Memory B cell (primary cell): ENCODE results near the gene CACNA1H.

Experiments
- ATAC-seq: fragments of 150-1000 bp; cut with Tn5 transposase; 2 replicates; pipeline ENCODE4 v1.10.0; 2021; ENCODE audit warnings: low read depth, mild to moderate bottlenecking, moderate library complexity
- DNase-seq, 2 donors: peaks; one replicate each; pipeline ENCODE4 v3.0.0; 2022; ENCODE audit warnings: low spot score in 2 of 2
- H3K27ac Mint-ChIP-seq: one replicate; pipeline ENCODE4 v1.8.0; 2022; ENCODE audit warnings: mild to moderate bottlenecking, moderate library complexity, mixed read lengths
- H3K27me3 Mint-ChIP-seq: one replicate; pipeline ENCODE4 v1.8.0; 2022; ENCODE audit warnings: mixed read lengths
- H3K36me3 Mint-ChIP-seq: one replicate; pipeline ENCODE4 v1.8.0; 2022; ENCODE audit warnings: mild to moderate bottlenecking, mixed read lengths
- H3K4me1 Mint-ChIP-seq: one replicate; pipeline ENCODE4 v1.8.0; 2022; ENCODE audit warnings: mixed read lengths
- H3K4me3 Mint-ChIP-seq: one replicate; pipeline ENCODE4 v1.8.0; 2022; ENCODE audit warnings: mild to moderate bottlenecking, moderate library complexity, mixed read lengths
- H3K9me3 Mint-ChIP-seq: one replicate; pipeline ENCODE4 v1.8.0; 2022; ENCODE audit warnings: mixed read lengths

The CACNA1H gene

DNA sequence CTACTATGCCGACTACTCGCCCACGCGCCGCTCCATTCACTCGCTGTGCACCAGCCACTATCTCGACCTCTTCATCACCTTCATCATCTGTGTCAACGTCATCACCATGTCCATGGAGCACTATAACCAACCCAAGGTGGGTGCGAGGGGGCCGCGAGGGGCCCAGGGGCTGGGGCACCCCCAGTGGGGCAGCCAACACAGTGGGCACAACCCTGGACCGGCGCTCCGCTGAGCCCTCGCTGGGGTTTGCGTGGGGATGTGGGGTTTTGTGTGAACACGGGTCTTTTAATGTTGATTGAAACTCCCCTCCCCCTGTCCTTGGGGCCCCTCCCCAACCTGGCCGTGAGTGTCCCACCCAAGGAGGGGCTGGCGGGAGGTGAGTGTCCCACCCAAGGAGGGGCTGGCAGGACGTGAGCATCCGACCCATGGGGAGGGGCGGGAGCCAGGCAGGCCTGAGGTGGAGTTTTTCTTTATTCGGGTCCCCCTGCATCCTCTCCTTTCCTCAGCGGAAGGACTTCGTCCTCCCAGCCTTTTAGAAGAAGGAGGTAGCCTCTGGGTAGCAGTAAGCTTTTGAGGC, 61.0 kb downstream of the CACNA1H start:
- H3K27ac Mint-ChIP-seq = no peak overlapping the region
- H3K4me3 Mint-ChIP-seq = no peak overlapping the region
- H3K9me3 Mint-ChIP-seq = no peaks in the 10 kb centered on the region
- no peak for ATAC-seq
- no peak for DNase-seq
- H3K27me3 Mint-ChIP-seq = peaks cover 10% of the 10 kb centered on the region
- H3K36me3 Mint-ChIP-seq = no peaks in the 10 kb centered on the region
- no peaks in the 10 kb centered on the region for H3K4me1 Mint-ChIP-seq

DNA sequence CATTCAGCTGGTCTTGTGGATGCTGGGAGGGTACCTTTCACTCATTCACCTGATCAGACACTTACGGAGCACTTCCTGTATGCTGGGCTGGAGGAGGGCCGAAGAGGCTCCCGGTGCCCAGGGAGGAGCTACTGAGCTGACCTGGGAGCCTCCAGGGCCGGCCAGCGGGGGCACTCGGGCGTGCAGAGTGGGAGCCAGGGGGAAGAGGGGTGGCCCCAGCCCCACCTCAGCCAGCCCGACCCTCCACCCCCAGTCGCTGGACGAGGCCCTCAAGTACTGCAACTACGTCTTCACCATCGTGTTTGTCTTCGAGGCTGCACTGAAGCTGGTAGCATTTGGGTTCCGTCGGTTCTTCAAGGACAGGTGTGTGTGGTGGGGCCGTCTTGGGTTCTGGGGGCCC, 61.8 kb downstream of the CACNA1H start:
- no peak for DNase-seq
- H3K4me3 Mint-ChIP-seq = no peak overlapping the region
- peaks cover 10% of the 10 kb centered on the region for H3K27me3 Mint-ChIP-seq
- ATAC-seq = no peak
- no peak overlapping the region for H3K27ac Mint-ChIP-seq
- H3K9me3 Mint-ChIP-seq = no peaks in the 10 kb centered on the region
- H3K36me3 Mint-ChIP-seq = no peaks in the 10 kb centered on the region
- no peaks in the 10 kb centered on the region for H3K4me1 Mint-ChIP-seq

DNA sequence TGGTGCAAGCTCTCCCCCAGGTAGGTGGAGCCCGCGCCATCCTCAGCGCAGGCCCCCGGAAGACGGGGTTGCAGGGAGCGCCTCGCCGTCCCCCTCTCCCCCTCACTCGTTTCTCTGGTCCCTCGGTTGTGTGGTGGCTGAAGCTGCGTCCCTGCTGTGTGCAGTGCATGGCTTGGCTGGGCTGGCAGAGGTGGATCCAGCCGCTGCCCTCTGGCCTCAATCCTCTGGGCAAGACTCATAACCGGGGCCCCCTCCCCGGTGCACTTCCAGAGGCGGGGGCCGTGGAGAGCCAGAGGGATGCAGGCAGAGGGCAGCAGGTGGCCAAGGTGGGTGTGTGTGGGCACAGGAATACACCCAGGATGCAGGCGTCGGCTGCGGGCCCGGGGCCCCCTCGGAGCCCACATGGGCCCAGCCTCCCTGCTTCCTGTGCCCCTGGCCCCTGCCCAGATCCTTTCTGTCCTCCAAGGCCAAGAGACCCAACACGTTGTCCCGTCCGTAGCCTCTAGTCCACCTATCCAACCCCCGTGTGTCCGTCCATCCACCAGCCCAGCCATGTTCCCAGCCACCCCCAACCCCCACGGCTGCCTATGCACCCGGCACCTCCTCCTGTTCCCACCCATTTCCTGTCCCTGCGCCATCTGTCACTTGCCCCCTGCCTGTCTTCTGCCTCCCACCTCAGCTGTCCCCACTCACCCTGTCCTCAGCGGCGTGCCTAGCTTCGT, 62.8 kb downstream of the CACNA1H start:
- no peak for ATAC-seq

DNA sequence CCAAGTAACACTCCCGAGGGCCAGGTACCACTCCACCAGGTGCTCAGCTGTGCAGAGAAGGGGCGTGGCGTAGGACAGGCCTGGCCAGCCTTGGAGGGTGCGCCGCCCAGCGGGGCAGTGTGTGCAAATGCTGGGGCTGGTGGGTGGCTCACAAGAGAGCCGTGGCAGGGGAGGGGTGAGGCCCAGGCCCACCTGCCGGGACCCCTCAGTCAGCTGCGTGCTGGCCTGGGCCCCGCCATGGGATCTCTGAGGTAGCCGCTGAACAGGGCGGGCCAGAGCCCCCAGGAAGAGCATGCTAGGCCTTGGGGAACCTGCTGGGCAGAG, 63.4 kb downstream of the CACNA1H start:
- H3K36me3 Mint-ChIP-seq = no peaks in the 10 kb centered on the region
- H3K9me3 Mint-ChIP-seq = no peaks in the 10 kb centered on the region

More for the DNA sequence above, 62.8 kb downstream of the CACNA1H start:
- Mint-ChIP-seq H3K27ac (no peak overlapping the region), H3K4me1 (no peaks in the 10 kb centered on the region), H3K4me3 (no peak overlapping the region), H3K27me3 (peaks cover 10% of the 10 kb centered on the region), H3K36me3 (no peaks in the 10 kb centered on the region), H3K9me3 (no peaks in the 10 kb centered on the region)
- DNase-seq = no peak

DNA sequence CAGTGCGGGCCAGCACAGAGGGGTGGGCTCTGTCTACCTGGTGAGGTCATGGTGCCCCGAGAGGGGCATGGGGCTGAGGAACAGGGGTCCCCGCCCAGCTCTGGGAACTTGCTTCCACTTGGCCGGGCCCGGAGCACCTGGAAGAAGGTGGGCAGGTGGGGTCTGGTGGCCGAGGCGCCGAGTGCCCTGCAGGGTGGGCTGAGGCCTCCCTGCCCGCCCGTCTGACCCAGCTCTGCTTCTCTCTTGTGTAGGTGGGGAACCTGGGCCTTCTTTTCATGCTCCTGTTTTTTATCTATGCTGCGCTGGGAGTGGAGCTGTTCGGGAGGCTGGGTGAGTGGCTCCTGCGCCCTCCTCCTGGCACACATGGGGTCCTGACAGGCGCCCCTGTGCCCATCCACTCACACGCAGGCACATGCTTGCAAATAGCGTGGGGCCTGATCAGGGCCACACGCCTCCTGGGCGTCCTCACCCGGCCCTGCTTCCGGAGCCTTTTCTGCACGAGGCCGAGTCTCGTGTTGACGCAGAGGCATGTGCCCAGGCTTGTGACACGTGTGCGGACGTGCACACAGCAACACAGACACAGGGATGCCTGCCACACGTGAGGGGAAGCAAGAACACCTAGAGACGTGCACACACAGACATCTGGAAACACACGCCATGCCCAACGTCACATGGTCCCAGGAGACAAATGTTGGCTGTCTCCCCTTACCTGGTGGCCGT, 63.9 kb downstream of the CACNA1H start:
- Mint-ChIP-seq H3K36me3 (no peaks in the 10 kb centered on the region), H3K4me3 (no peak overlapping the region), H3K9me3 (no peaks in the 10 kb centered on the region), H3K4me1 (no peaks in the 10 kb centered on the region), H3K27me3 (peaks cover 13% of the 10 kb centered on the region), H3K27ac (no peak overlapping the region)
- no peak for ATAC-seq
- DNase-seq = no peak

More for the DNA sequence above, 63.4 kb downstream of the CACNA1H start:
- no peaks in the 10 kb centered on the region for H3K4me1 Mint-ChIP-seq
- H3K27ac Mint-ChIP-seq = no peak overlapping the region
- H3K4me3 Mint-ChIP-seq = no peak overlapping the region
- ATAC-seq (no peak), DNase-seq (no peak)
- peaks cover 10% of the 10 kb centered on the region for H3K27me3 Mint-ChIP-seq

DNA sequence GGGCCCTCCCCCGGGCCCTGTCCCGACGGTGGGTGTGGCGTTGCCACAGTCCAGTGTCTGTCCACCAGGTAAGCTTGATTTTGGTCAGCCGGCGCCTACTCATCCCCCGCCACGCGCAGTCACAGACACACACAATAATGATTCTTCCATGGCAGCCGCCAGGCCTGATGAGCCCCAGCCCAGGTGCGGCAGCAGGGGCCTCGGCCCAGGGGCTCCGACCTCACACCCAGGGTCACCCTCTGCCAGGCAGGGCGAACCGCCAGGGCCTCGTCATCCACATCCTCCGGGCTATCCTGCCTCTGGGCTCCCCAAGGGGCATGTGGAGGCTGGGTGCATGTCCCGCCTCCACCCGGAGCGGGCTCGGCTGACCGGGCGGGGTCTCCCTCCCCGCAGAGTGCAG, 64.6 kb downstream of the CACNA1H start:
- no peak for ATAC-seq
- no peaks in the 10 kb centered on the region for H3K9me3 Mint-ChIP-seq

DNA sequence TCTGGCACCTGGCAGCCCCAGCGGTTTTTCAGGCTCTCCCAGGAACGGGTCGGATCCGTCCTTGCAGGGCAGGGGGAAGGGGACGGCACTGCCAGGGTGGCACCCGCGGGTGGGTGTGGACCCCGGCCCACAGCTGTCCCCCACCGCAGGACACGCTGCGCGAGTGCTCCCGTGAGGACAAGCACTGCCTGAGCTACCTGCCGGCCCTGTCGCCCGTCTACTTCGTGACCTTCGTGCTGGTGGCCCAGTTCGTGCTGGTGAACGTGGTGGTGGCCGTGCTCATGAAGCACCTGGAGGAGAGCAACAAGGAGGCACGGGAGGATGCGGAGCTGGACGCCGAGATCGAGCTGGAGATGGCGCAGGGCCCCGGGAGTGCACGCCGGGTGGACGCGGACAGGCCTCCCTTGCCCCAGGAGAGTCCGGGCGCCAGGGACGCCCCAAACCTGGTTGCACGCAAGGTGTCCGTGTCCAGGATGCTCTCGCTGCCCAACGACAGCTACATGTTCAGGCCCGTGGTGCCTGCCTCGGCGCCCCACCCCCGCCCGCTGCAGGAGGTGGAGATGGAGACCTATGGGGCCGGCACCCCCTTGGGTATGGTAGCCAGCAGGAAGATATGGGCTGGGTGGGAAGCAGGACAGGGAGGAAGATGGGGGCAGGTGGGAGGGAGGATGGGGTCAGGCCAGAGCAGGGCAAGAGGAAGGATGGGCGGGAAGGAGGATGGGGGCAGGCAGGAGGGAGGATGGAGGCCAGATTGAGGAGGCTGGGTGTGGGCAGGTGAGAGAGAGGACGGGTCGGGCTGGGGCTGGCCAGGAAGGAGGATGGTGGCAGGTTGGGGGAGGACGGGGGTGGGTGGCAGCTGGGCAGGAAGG, 65.4 kb downstream of the CACNA1H start:
- no peak for ATAC-seq
- Mint-ChIP-seq H3K4me1 (no peaks in the 10 kb centered on the region), H3K27ac (no peak overlapping the region), H3K9me3 (no peaks in the 10 kb centered on the region), H3K36me3 (no peaks in the 10 kb centered on the region), H3K27me3 (peaks cover 13% of the 10 kb centered on the region), H3K4me3 (no peak overlapping the region)
- no peak for DNase-seq

More for the DNA sequence above, 64.6 kb downstream of the CACNA1H start:
- Mint-ChIP-seq H3K4me1 (no peaks in the 10 kb centered on the region), H3K4me3 (no peak overlapping the region), H3K27ac (no peak overlapping the region), H3K36me3 (no peaks in the 10 kb centered on the region), H3K27me3 (peaks cover 13% of the 10 kb centered on the region)
- DNase-seq = no peak

DNA sequence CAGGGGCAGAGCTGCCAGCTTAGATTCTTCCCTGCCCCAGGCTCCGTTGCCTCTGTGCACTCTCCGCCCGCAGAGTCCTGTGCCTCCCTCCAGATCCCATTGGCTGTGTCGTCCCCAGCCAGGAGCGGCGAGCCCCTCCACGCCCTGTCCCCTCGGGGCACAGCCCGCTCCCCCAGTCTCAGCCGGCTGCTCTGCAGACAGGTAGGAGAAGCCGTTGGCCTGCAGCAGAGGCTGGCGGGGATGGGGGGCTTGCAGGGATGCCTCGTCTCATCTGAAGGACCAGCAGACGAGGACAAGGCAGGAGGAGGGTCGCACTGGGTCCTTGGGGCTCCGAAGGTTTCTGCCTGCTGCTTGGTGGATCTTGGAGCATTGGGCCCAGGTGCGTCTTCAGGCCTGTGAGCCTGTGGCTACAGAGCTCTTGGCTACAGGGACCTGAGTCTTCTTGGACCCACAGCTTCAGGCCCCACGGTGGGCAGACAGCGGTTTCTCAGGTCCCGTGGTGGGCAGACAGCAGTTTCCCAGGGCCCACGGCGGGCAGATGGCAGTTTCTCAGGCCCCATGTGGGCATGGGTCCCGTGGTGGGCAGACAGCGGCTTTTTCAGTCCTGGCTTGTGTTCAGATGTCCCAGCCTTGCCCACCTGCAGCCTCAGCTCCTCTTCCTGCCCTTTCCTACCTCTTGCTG, 66.2 kb downstream of the CACNA1H start:
- peaks cover 11% of the 10 kb centered on the region for H3K27me3 Mint-ChIP-seq
- no peak overlapping the region for H3K27ac Mint-ChIP-seq
- no peak overlapping the region for H3K4me3 Mint-ChIP-seq
- DNase-seq (no peak), ATAC-seq (no peak)
- no peaks in the 10 kb centered on the region for H3K4me1 Mint-ChIP-seq
- H3K36me3 Mint-ChIP-seq = no peaks in the 10 kb centered on the region
- H3K9me3 Mint-ChIP-seq = no peaks in the 10 kb centered on the region

DNA sequence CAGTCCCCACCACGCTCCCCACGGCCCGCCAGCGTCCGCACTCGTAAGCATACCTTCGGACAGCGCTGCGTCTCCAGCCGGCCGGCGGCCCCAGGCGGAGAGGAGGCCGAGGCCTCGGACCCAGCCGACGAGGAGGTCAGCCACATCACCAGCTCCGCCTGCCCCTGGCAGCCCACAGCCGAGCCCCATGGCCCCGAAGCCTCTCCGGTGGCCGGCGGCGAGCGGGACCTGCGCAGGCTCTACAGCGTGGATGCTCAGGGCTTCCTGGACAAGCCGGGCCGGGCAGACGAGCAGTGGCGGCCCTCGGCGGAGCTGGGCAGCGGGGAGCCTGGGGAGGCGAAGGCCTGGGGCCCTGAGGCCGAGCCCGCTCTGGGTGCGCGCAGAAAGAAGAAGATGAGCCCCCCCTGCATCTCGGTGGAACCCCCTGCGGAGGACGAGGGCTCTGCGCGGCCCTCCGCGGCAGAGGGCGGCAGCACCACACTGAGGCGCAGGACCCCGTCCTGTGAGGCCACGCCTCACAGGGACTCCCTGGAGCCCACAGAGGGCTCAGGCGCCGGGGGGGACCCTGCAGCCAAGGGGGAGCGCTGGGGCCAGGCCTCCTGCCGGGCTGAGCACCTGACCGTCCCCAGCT, 67.3 kb downstream of the CACNA1H start:
- no peak for ATAC-seq
- H3K36me3 Mint-ChIP-seq = no peaks in the 10 kb centered on the region
- no peaks in the 10 kb centered on the region for H3K4me1 Mint-ChIP-seq
- H3K4me3 Mint-ChIP-seq = no peak overlapping the region
- DNase-seq = no peak
- no peaks in the 10 kb centered on the region for H3K9me3 Mint-ChIP-seq
- no peak overlapping the region for H3K27ac Mint-ChIP-seq
- peaks cover 8% of the 10 kb centered on the region for H3K27me3 Mint-ChIP-seq

DNA sequence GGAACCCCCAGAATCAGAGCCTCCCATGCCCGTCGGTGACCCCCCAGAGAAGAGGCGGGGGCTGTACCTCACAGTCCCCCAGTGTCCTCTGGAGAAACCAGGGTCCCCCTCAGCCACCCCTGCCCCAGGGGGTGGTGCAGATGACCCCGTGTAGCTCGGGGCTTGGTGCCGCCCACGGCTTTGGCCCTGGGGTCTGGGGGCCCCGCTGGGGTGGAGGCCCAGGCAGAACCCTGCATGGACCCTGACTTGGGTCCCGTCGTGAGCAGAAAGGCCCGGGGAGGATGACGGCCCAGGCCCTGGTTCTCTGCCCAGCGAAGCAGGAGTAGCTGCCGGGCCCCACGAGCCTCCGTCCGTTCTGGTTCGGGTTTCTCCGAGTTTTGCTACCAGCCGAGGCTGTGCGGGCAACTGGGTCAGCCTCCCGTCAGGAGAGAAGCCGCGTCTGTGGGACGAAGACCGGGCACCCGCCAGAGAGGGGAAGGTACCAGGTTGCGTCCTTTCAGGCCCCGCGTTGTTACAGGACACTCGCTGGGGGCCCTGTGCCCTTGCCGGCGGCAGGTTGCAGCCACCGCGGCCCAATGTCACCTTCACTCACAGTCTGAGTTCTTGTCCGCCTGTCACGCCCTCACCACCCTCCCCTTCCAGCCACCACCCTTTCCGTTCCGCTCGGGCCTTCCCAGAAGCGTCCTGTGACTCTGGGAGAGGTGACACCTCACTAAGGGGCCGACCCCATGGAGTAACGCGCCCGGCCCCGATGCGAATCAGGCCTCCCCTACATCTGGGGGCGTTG, 68.1 kb downstream of the CACNA1H start:
- no peak for DNase-seq
- no peaks in the 10 kb centered on the region for H3K9me3 Mint-ChIP-seq
- peaks cover 6% of the 10 kb centered on the region for H3K27me3 Mint-ChIP-seq
- no peak overlapping the region for H3K27ac Mint-ChIP-seq
- ATAC-seq = no peak
- H3K4me1 Mint-ChIP-seq = no peaks in the 10 kb centered on the region
- H3K36me3 Mint-ChIP-seq = no peaks in the 10 kb centered on the region
- H3K4me3 Mint-ChIP-seq = no peak overlapping the region

DNA sequence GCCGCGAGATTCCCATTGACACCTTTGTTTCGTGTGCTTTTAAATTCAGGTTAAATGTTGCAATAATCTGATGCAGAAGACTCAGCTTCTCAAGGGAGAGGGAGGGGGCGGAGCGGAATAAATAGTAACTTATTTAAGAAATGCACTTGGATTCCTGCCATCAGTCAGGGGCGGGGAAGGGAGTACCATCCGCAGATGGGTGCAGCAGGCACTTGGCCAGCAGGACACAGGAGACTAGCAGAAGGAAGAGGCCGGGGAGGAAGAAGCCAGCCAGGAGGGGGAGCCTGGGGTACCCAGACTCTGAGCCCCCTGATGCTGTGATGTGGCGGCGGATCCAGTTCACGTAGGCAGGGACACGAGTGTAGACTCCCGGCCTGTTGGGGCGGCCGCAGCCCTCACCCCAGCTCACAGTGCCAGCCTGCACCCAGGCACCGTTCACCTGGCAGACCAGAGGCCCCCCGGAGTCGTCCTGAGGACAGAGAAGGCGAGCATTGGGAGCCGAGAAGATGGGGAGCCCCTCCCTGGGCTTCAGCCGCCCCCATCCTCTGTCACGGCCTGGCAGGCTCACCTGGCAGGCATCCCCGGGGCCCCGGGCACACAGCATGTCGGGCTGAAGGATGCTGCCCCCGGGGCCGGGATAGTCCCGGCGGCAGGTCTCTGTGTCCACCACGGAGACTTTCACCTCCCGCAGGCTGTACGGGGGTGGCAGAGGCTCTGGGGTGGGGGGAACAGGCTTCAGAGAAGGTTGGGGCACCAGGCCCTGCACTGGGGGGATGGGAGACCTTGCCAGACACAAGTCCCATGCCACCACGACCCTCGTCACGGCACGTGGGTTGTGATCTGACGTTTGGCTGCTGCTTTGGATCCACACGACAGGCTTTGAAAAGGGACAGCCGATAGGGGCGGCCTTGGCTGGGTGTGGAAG, 69.0 kb downstream of the CACNA1H start:
- DNase-seq = no peak
- peaks cover 5% of the 10 kb centered on the region for H3K27me3 Mint-ChIP-seq
- no peaks in the 10 kb centered on the region for H3K4me1 Mint-ChIP-seq
- no peaks in the 10 kb centered on the region for H3K36me3 Mint-ChIP-seq
- H3K4me3 Mint-ChIP-seq = no peak overlapping the region
- no peak overlapping the region for H3K27ac Mint-ChIP-seq
- no peaks in the 10 kb centered on the region for H3K9me3 Mint-ChIP-seq
- ATAC-seq = no peak
